Transverse colon (tissue), 4 donors: ENCODE data around the gene RPL41.
A peak's percentile ranks its signal among the peaks of the same experiment; 100 is the strongest.

Source experiments
- EP300 ChIP-seq: sonication (generic); formaldehyde crosslinking; IDR thresholded peaks from one replicate; pipeline ENCODE4 v1.6.1; 2017; ENCODE audit warnings: antibody characterized with exemption, low read depth
- POLR2A ChIP-seq: fragments of 450-650 bp; IDR thresholded peaks from one replicate; pipeline ENCODE4 v1.6.1; 2016; ENCODE audit warnings: antibody characterized with exemption, mild to moderate bottlenecking, moderate library complexity
- POLR2AphosphoS5 ChIP-seq, 3 donors: sonication (generic); formaldehyde crosslinking; IDR thresholded peaks; one replicate each; pipeline ENCODE4 v1.6.1; 2016; ENCODE audit warnings: antibody characterized with exemption in 3 of 3
- TF ChIP-seq, protein P1 (sequence below), 5 experiments: fragments of 200-600 bp in 3 of 5; fragments of 450-650 bp in 2 of 5; sonication (generic) in 3 of 5; IDR thresholded peaks; 1 replicate in 2 of 5; 2 replicates in 3 of 5; pipeline ENCODE4 v1.5.1; 2016 to 2017; ENCODE audit warnings: antibody characterized with exemption in 5 of 5, inconsistent platforms in 3 of 5, mild to moderate bottlenecking in 2 of 5, moderate library complexity in 1 of 5

DNA sequence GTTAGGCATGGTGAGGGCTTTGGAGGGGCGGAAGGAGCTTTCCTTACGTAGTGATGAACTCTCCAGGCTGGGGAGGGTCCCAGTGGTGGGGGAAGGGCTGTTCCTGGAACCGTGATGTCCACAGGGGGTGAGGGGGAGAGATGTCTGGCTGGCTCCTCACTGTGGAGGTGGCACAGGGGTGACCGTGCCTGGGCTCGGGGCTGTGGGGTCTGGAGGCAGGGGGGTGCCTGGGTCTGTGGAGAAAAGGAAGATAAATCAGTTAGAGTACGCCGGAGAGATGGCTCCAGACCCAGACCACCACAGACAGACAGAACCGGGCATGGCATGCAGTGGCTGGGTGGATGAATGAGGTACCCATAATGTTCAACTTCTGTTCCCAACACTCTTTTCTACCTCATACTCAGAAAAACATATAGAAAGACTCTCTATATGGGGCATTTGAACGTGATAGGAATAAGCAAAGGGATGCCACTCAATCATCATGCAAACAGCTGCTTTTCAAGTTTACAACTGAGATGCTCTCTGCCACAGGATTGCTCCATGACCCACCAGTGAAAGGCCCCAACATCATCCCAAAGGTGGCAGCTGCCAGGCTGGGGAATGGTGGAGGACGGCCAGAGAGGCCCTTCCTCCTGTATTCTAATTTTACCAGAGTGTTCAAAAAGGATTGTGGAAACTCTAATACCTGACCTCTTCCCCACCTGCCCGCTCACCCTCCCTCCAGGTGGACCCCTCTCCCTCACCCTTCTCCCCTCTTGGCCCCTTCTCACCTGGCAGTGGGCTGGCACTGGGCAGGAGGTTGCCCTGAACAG, 47.3 kb downstream of the RPL41 start:
- TF ChIP-seq, protein P1, sequence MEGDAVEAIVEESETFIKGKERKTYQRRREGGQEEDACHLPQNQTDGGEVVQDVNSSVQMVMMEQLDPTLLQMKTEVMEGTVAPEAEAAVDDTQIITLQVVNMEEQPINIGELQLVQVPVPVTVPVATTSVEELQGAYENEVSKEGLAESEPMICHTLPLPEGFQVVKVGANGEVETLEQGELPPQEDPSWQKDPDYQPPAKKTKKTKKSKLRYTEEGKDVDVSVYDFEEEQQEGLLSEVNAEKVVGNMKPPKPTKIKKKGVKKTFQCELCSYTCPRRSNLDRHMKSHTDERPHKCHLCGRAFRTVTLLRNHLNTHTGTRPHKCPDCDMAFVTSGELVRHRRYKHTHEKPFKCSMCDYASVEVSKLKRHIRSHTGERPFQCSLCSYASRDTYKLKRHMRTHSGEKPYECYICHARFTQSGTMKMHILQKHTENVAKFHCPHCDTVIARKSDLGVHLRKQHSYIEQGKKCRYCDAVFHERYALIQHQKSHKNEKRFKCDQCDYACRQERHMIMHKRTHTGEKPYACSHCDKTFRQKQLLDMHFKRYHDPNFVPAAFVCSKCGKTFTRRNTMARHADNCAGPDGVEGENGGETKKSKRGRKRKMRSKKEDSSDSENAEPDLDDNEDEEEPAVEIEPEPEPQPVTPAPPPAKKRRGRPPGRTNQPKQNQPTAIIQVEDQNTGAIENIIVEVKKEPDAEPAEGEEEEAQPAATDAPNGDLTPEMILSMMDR (IDR thresholded peaks at IDR 0.05) = no peak
- TF ChIP-seq EP300 = no peak
- TF ChIP-seq POLR2A = no peak
- peak in 2 of 3 donors; percentile 48 to 60 for TF ChIP-seq POLR2AphosphoS5 (IDR thresholded peaks at IDR 0.05)
